ENCODE measurements around the gene BIRC6.

Gene BIRC6

GRCh38 chr2:32484937-32485336 lies 128.1 kb downstream of the BIRC6 start:
- no peak overlapping the region for H3K18ac ChIP-seq (ENCODE audit: low read length)
- DNase-seq: no peak
- no peak overlapping the region for H3K4ac ChIP-seq (ENCODE audit: low read depth, low read length)
- H3K56ac ChIP-seq (ENCODE audit: low read length): no peak overlapping the region
- peaks cover 2% of the 10 kb centered on the region for H3K36me3 ChIP-seq (ENCODE audit: control insufficient read depth, insufficient read depth, low read length)
- no peak overlapping the region for H3K23ac ChIP-seq (ENCODE audit: low read length)
- no CpG with 5 or more reads among the region's 4 CpGs for WGBS (ENCODE audit: extremely low coverage, insufficient coverage, low lambda C conversion rate)
- H4K8ac ChIP-seq (ENCODE audit: low read depth, low read length): no peak overlapping the region
- no peak overlapping the region for H3K4me2 ChIP-seq (ENCODE audit: low read length)
- no peak overlapping the region for H3K4me3 ChIP-seq (ENCODE audit: low read length)
- H3K27me3 ChIP-seq (ENCODE audit: insufficient read depth, low read length, poor library complexity): no peaks in the 10 kb centered on the region
- no peaks in the 10 kb centered on the region for H3K79me2 ChIP-seq (ENCODE audit: control insufficient read depth, insufficient read depth, low read length)
- no peak overlapping the region for H2AK5ac ChIP-seq (ENCODE audit: low read length)
- no peaks in the 10 kb centered on the region for H3K4me1 ChIP-seq (ENCODE audit: control insufficient read depth, low read depth, low read length)
- H2BK15ac ChIP-seq (replicated peaks; ENCODE audit: low read depth): no peak overlapping the region
- H2BK120ac ChIP-seq (ENCODE audit: low read depth, low read length): no peak overlapping the region
- no peak overlapping the region for H4K5ac ChIP-seq (ENCODE audit: low read length)
- no peak overlapping the region for H3K27ac ChIP-seq (ENCODE audit: low read depth, low read length)
- H2BK5ac ChIP-seq (ENCODE audit: low read length): no peak overlapping the region
- no peaks in the 10 kb centered on the region for H3K79me1 ChIP-seq (ENCODE audit: low read length)
- H3K9ac ChIP-seq (ENCODE audit: low read length): no peak overlapping the region

- no peak overlapping the region for H3K9ac ChIP-seq (ENCODE audit: low read length)
- no peak overlapping the region for H2BK5ac ChIP-seq (ENCODE audit: low read length)
- no peak overlapping the region for H4K8ac ChIP-seq (ENCODE audit: low read depth, low read length)
- no CpG with 5 or more reads among the region's 3 CpGs for WGBS (ENCODE audit: extremely low coverage, insufficient coverage, low lambda C conversion rate)
- no peaks in the 10 kb centered on the region for H3K79me1 ChIP-seq (ENCODE audit: low read length)
- no peak overlapping the region for H3K4ac ChIP-seq (ENCODE audit: low read depth, low read length)
- no peak overlapping the region for H3K4me2 ChIP-seq (ENCODE audit: low read length)
- no peak overlapping the region for H3K18ac ChIP-seq (ENCODE audit: low read length)
- no peak overlapping the region for H3K4me3 ChIP-seq (ENCODE audit: low read length)
- no peak overlapping the region for H3K56ac ChIP-seq (ENCODE audit: low read length)
- H3K27ac ChIP-seq (ENCODE audit: low read depth, low read length): no peak overlapping the region
- no peak for DNase-seq
- H3K27me3 ChIP-seq (ENCODE audit: insufficient read depth, low read length, poor library complexity): no peaks in the 10 kb centered on the region
- H2BK15ac ChIP-seq (replicated peaks; ENCODE audit: low read depth): no peak overlapping the region
- H2BK120ac ChIP-seq (ENCODE audit: low read depth, low read length): no peak overlapping the region
- H3K4me1 ChIP-seq (ENCODE audit: control insufficient read depth, low read depth, low read length): no peaks in the 10 kb centered on the region
- H3K79me2 ChIP-seq (ENCODE audit: control insufficient read depth, insufficient read depth, low read length): no peaks in the 10 kb centered on the region
- H4K5ac ChIP-seq (ENCODE audit: low read length): no peak overlapping the region
- no peak overlapping the region for H2AK5ac ChIP-seq (ENCODE audit: low read length)
- H3K36me3 ChIP-seq (ENCODE audit: control insufficient read depth, insufficient read depth, low read length): peaks cover 2% of the 10 kb centered on the region
- H3K23ac ChIP-seq (ENCODE audit: low read length): no peak overlapping the region
These were observed 128.6 kb downstream of the BIRC6 start for GRCh38 chr2:32485399-32485798.

- WGBS (ENCODE audit: extremely low coverage, insufficient coverage, low lambda C conversion rate): no CpG with 5 or more reads among the region's 2 CpGs
- H4K8ac ChIP-seq (ENCODE audit: low read depth, low read length): no peak overlapping the region
- H3K27ac ChIP-seq (ENCODE audit: low read depth, low read length): no peak overlapping the region
- DNase-seq: no peak
- H3K79me2 ChIP-seq (ENCODE audit: control insufficient read depth, insufficient read depth, low read length): no peaks in the 10 kb centered on the region
- H3K4ac ChIP-seq (ENCODE audit: low read depth, low read length): no peak overlapping the region
- H3K18ac ChIP-seq (ENCODE audit: low read length): no peak overlapping the region
- H2BK120ac ChIP-seq (ENCODE audit: low read depth, low read length): no peak overlapping the region
- H3K23ac ChIP-seq (ENCODE audit: low read length): no peak overlapping the region
- no peak overlapping the region for H3K9ac ChIP-seq (ENCODE audit: low read length)
- no peak overlapping the region for H2BK5ac ChIP-seq (ENCODE audit: low read length)
- H3K4me2 ChIP-seq (ENCODE audit: low read length): no peak overlapping the region
- H3K79me1 ChIP-seq (ENCODE audit: low read length): no peaks in the 10 kb centered on the region
- H3K4me3 ChIP-seq (ENCODE audit: low read length): no peak overlapping the region
- no peak overlapping the region for H2BK15ac ChIP-seq (replicated peaks; ENCODE audit: low read depth)
- no peak overlapping the region for H4K5ac ChIP-seq (ENCODE audit: low read length)
- no peak overlapping the region for H2AK5ac ChIP-seq (ENCODE audit: low read length)
- no peak overlapping the region for H3K56ac ChIP-seq (ENCODE audit: low read length)
- peaks cover 2% of the 10 kb centered on the region for H3K36me3 ChIP-seq (ENCODE audit: control insufficient read depth, insufficient read depth, low read length)
- H3K27me3 ChIP-seq (ENCODE audit: insufficient read depth, low read length, poor library complexity): no peaks in the 10 kb centered on the region
- no peaks in the 10 kb centered on the region for H3K4me1 ChIP-seq (ENCODE audit: control insufficient read depth, low read depth, low read length)
These were observed 132.2 kb downstream of the BIRC6 start for GRCh38 chr2:32489061-32489460.

- Histone ChIP-seq H3K27me3 (ENCODE audit: insufficient read depth, low read length, poor library complexity) (no peaks in the 10 kb centered on the region), H4K8ac (ENCODE audit: low read depth, low read length) (no peak overlapping the region), H3K27ac (ENCODE audit: low read depth, low read length) (no peak overlapping the region), H2BK120ac (ENCODE audit: low read depth, low read length) (no peak overlapping the region), H3K4me3 (ENCODE audit: low read length) (no peak overlapping the region), H2BK5ac (ENCODE audit: low read length) (no peak overlapping the region), H3K9ac (ENCODE audit: low read length) (no peak overlapping the region), H2AK5ac (ENCODE audit: low read length) (no peak overlapping the region), H3K4me2 (ENCODE audit: low read length) (no peak overlapping the region), H3K4ac (ENCODE audit: low read depth, low read length) (no peak overlapping the region), H3K23ac (ENCODE audit: low read length) (no peak overlapping the region), H2BK15ac (replicated peaks; ENCODE audit: low read depth) (no peak overlapping the region), H3K18ac (ENCODE audit: low read length) (no peak overlapping the region), H3K79me2 (ENCODE audit: control insufficient read depth, insufficient read depth, low read length) (no peaks in the 10 kb centered on the region), H4K5ac (ENCODE audit: low read length) (no peak overlapping the region), H3K36me3 (ENCODE audit: control insufficient read depth, insufficient read depth, low read length) (peaks cover under 1% of the 10 kb centered on the region), H3K4me1 (ENCODE audit: control insufficient read depth, low read depth, low read length) (no peaks in the 10 kb centered on the region), H3K79me1 (ENCODE audit: low read length) (no peaks in the 10 kb centered on the region), H3K56ac (ENCODE audit: low read length) (no peak overlapping the region)
- DNase-seq: no peak
- no CpG with 5 or more reads among the region's 1 CpG for whole genome bisulfite sequencing (ENCODE audit: extremely low coverage, insufficient coverage, low lambda C conversion rate)
These were observed 134.5 kb downstream of the BIRC6 start for GRCh38 chr2:32491346-32491745.

GRCh38 chr2:32495139-32495538 lies 138.3 kb downstream of the BIRC6 start:
- H2BK15ac ChIP-seq (replicated peaks; ENCODE audit: low read depth): no peak overlapping the region
- no peak overlapping the region for H2BK5ac ChIP-seq (ENCODE audit: low read length)
- no peak overlapping the region for H3K23ac ChIP-seq (ENCODE audit: low read length)
- no CpG with 5 or more reads among the region's 2 CpGs for WGBS (ENCODE audit: extremely low coverage, insufficient coverage, low lambda C conversion rate)
- H3K56ac ChIP-seq (ENCODE audit: low read length): no peak overlapping the region
- H3K9ac ChIP-seq (ENCODE audit: low read length): no peak overlapping the region
- DNase-seq: no peak
- H2AK5ac ChIP-seq (ENCODE audit: low read length): no peak overlapping the region
- H4K8ac ChIP-seq (ENCODE audit: low read depth, low read length): no peak overlapping the region
- no peaks in the 10 kb centered on the region for H3K27me3 ChIP-seq (ENCODE audit: insufficient read depth, low read length, poor library complexity)
- no peaks in the 10 kb centered on the region for H3K4me1 ChIP-seq (ENCODE audit: control insufficient read depth, low read depth, low read length)
- no peaks in the 10 kb centered on the region for H3K79me2 ChIP-seq (ENCODE audit: control insufficient read depth, insufficient read depth, low read length)
- no peak overlapping the region for H3K27ac ChIP-seq (ENCODE audit: low read depth, low read length)
- H3K4ac ChIP-seq (ENCODE audit: low read depth, low read length): no peak overlapping the region
- no peak overlapping the region for H3K4me3 ChIP-seq (ENCODE audit: low read length)
- H4K5ac ChIP-seq (ENCODE audit: low read length): no peak overlapping the region
- H3K18ac ChIP-seq (ENCODE audit: low read length): no peak overlapping the region
- no peak overlapping the region for H3K4me2 ChIP-seq (ENCODE audit: low read length)
- H3K79me1 ChIP-seq (ENCODE audit: low read length): no peaks in the 10 kb centered on the region
- H2BK120ac ChIP-seq (ENCODE audit: low read depth, low read length): no peak overlapping the region
- H3K36me3 ChIP-seq (ENCODE audit: control insufficient read depth, insufficient read depth, low read length): peaks cover 1% of the 10 kb centered on the region

GRCh38 chr2:32496662-32497061 lies 139.8 kb downstream of the BIRC6 start:
- H2BK15ac ChIP-seq (replicated peaks; ENCODE audit: low read depth): no peak overlapping the region
- no peaks in the 10 kb centered on the region for H3K79me1 ChIP-seq (ENCODE audit: low read length)
- peaks cover 1% of the 10 kb centered on the region for H3K36me3 ChIP-seq (ENCODE audit: control insufficient read depth, insufficient read depth, low read length)
- no CpG with 5 or more reads among the region's 3 CpGs for WGBS (ENCODE audit: extremely low coverage, insufficient coverage, low lambda C conversion rate)
- no peak overlapping the region for H2BK120ac ChIP-seq (ENCODE audit: low read depth, low read length)
- no peak overlapping the region for H4K8ac ChIP-seq (ENCODE audit: low read depth, low read length)
- H3K27ac ChIP-seq (ENCODE audit: low read depth, low read length): no peak overlapping the region
- H3K9ac ChIP-seq (ENCODE audit: low read length): no peak overlapping the region
- H3K56ac ChIP-seq (ENCODE audit: low read length): no peak overlapping the region
- H3K4me3 ChIP-seq (ENCODE audit: low read length): no peak overlapping the region
- H2BK5ac ChIP-seq (ENCODE audit: low read length): no peak overlapping the region
- H3K4me2 ChIP-seq (ENCODE audit: low read length): no peak overlapping the region
- no peak overlapping the region for H3K18ac ChIP-seq (ENCODE audit: low read length)
- H3K4ac ChIP-seq (ENCODE audit: low read depth, low read length): no peak overlapping the region
- H2AK5ac ChIP-seq (ENCODE audit: low read length): no peak overlapping the region
- H3K23ac ChIP-seq (ENCODE audit: low read length): no peak overlapping the region
- no peak overlapping the region for H4K5ac ChIP-seq (ENCODE audit: low read length)
- H3K4me1 ChIP-seq (ENCODE audit: control insufficient read depth, low read depth, low read length): no peaks in the 10 kb centered on the region
- no peaks in the 10 kb centered on the region for H3K27me3 ChIP-seq (ENCODE audit: insufficient read depth, low read length, poor library complexity)
- no peaks in the 10 kb centered on the region for H3K79me2 ChIP-seq (ENCODE audit: control insufficient read depth, insufficient read depth, low read length)
- DNase-seq: peak; percentile 3
